ENCODE data around the gene NF1.
"Not testable (repeated sequence)": the region's sequence is repeated elsewhere in the genome, so short reads cannot be mapped to it uniquely, and the experiment has no call there.

DNA sequence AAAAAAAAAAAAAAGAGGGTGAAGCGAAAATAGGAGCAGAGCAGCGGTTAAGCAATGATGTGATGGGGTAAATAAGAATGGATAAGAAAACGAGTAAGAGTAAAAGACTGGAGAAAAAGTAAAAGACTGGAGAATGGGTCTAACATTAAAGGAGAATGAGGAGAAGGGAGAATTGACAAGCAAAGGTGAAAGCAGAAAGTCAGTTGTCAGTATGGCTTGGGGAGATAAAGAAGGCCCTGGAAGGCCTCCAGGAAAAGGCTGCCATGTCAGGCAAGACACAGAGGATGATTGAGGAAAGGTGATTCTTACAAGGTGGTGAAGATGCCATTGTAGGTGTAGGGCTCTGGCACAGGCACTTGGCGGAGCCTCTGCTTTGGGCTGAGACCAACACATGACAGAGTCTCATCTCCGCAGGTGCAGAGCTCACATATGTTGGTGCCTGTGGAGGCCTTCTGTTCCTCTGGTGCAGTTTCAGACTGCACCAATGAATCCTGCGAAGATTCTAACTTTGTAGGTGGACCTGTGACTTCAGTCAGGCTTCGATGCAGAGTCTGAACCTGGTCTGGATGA, 47.8 kb upstream of the NF1 start:
- TF ChIP-seq POLR2A (IDR thresholded peaks at IDR 0.05): not testable (repeated sequence)
- TF ChIP-seq, protein P1, sequence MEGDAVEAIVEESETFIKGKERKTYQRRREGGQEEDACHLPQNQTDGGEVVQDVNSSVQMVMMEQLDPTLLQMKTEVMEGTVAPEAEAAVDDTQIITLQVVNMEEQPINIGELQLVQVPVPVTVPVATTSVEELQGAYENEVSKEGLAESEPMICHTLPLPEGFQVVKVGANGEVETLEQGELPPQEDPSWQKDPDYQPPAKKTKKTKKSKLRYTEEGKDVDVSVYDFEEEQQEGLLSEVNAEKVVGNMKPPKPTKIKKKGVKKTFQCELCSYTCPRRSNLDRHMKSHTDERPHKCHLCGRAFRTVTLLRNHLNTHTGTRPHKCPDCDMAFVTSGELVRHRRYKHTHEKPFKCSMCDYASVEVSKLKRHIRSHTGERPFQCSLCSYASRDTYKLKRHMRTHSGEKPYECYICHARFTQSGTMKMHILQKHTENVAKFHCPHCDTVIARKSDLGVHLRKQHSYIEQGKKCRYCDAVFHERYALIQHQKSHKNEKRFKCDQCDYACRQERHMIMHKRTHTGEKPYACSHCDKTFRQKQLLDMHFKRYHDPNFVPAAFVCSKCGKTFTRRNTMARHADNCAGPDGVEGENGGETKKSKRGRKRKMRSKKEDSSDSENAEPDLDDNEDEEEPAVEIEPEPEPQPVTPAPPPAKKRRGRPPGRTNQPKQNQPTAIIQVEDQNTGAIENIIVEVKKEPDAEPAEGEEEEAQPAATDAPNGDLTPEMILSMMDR (IDR thresholded peaks at IDR 0.05): not testable (repeated sequence)
